H1 (cell line): Measurements from ENCODE around the gene SPEF1. TPM values are rescaled to one million over a fixed set of nuclear protein-coding genes. Genes with fewer than 3 reads are reported as not detected.

Experiments
- ASH2L ChIP-seq: fragments of 200-600, 300-600 bp; sonication (generic); IDR thresholded peaks from one replicate; pipeline ENCODE4 v1.7.1; 2017; ENCODE audit warnings: low read length
- BRCA1 ChIP-seq: IDR thresholded peaks from 2 replicates; pipeline ENCODE4 v1.6.1; 2012; ENCODE audit warnings: low read depth, low read length, improper control_type of control experiment
- KDM1A ChIP-seq: fragments of 200-600, 300-600 bp; sonication (generic); IDR thresholded peaks from 2 replicates; pipeline ENCODE4 v1.7.1; 2016; ENCODE audit warnings: mild to moderate bottlenecking, low read length, borderline replicate concordance
- SIRT6 ChIP-seq: IDR thresholded peaks from one replicate; pipeline ENCODE4 v1.7.1; 2012; ENCODE audit warnings: low read length, inconsistent platforms
- SIX5 ChIP-seq: IDR thresholded peaks from 2 replicates; pipeline ENCODE4 v1.6.1; 2011; ENCODE audit warnings: mild to moderate bottlenecking, low read depth, low read length
- polyA plus RNA-seq, 7 experiments: library from polyadenylated mRNA; depleted of rRNA in 3 of 7; stranded (reverse) in 5 of 7; unstranded in 2 of 7; fragments of >200 nt in 5 of 7; fragments of 200-250 nt in 2 of 7; gene quantifications; 1 replicate in 5 of 7; 2 replicates in 1 of 7; 4 replicates in 1 of 7; pipeline versions ENCODE4 v1.2.1 to v1.2.3, GENCODE V29; 2011 to 2013; ENCODE audit warnings: missing spikeins in 2 of 7, mixed read lengths in 2 of 7
- total RNA-seq: library from RNA; stranded (reverse); fragmentation: NEBNext Ultra II Directional; extraction: Animal tissue kit (Norgen Biotek cat#: 25700); gene quantifications from 2 replicates; pipeline ENCODE4 v1.2.1, GENCODE V29; 2021

The SPEF1 gene
- total and polyA plus RNA-seq, 2 of the 8 experiments (the other 6 are each of a cell fraction or from before 2014, with no cell fraction given) = 0.51 to 0.71 TPM

DNA sequence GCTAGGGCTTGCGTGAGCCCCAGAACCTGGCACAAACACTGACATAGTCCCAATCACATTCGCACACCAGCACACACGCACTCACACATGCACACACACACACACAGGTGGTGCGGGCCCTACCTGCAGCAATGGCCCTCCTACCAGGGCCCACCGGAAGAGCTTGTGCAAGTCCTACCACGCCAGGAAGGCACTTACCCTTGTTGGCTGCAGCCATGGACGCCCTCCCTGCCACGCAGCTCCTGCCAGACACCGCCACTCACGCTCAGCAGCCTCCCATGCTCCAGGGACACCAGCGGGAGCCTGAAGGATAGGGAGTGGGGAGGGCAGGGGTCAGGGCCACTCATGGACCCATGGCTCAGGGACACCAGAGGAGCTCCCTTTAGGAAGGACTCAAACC lies 21.4 kb downstream of the SPEF1 start (continued):
- no peak for TF ChIP-seq KDM1A
- TF ChIP-seq ASH2L = no peak
- no peak for TF ChIP-seq SIX5
- no peak for TF ChIP-seq SIRT6
- no peak for TF ChIP-seq BRCA1
- TF ChIP-seq, all 59 proteins: peak for 0
